Nephron (organoid): Measurements from ENCODE around the gene MICAL2.
A peak's percentile ranks its signal among the peaks of the same experiment; 100 is the strongest.

ENCODE experiments used
- H3K27ac Mint-ChIP-seq, 3 experiments: 2 replicates each; pipeline ENCODE4 v1.8.0; 2020; ENCODE audit warnings: mixed read lengths in 3 of 3, mild to moderate bottlenecking in 2 of 3, moderate library complexity in 1 of 3
- H3K27me3 Mint-ChIP-seq: 2 replicates; pipeline ENCODE4 v1.8.0; 2021; ENCODE audit warnings: low read depth, mild to moderate bottlenecking, moderate library complexity, mixed read lengths
- H3K36me3 Mint-ChIP-seq: 2 replicates; pipeline ENCODE4 v1.8.0; 2020; ENCODE audit warnings: low read depth, mixed read lengths
- H3K4me1 Mint-ChIP-seq: 2 replicates; pipeline ENCODE4 v1.8.0; 2020; ENCODE audit warnings: mixed read lengths
- H3K4me3 Mint-ChIP-seq, 3 experiments: 2 replicates each; pipeline ENCODE4 v1.8.0; 2020; ENCODE audit warnings: mild to moderate bottlenecking in 3 of 3, mixed read lengths in 3 of 3, moderate library complexity in 2 of 3
- H3K9me3 Mint-ChIP-seq: 2 replicates; pipeline ENCODE4 v1.8.0; 2020; ENCODE audit warnings: mixed read lengths
- TF ChIP-seq, protein P1 (sequence below), 3 experiments: fragments of 200-600 bp; sonication (generic); IDR thresholded peaks; one replicate each; pipeline ENCODE4 v1.5.0; 2021; ENCODE audit warnings: antibody characterized with exemption in 3 of 3; ENCODE audit not compliant: unreplicated experiment in 3 of 3

The MICAL2 gene

DNA sequence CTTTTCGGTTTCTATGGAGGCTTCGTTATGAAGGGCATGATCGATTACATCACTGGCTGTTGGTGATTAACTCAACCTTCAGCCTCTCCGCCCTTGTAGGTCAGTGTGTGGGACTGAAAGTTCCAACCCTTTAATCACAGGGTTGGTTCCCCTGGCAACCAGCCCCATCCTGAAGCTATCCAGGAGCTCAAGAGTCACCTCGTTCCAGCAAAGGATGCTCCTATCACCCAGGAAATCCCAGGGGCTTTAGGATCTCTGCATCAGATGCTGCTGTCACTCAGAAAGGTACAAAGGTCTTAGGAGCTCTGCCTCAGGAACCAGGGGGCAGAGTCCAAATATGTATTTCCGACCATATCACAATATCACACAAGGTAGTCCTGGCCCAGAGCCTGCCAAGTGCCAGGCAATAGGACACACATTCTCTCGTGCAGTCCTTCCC lies 143.5 kb downstream of the MICAL2 start:
- no peak overlapping the region for H3K4me3 Mint-ChIP-seq
- TF ChIP-seq, protein P1, sequence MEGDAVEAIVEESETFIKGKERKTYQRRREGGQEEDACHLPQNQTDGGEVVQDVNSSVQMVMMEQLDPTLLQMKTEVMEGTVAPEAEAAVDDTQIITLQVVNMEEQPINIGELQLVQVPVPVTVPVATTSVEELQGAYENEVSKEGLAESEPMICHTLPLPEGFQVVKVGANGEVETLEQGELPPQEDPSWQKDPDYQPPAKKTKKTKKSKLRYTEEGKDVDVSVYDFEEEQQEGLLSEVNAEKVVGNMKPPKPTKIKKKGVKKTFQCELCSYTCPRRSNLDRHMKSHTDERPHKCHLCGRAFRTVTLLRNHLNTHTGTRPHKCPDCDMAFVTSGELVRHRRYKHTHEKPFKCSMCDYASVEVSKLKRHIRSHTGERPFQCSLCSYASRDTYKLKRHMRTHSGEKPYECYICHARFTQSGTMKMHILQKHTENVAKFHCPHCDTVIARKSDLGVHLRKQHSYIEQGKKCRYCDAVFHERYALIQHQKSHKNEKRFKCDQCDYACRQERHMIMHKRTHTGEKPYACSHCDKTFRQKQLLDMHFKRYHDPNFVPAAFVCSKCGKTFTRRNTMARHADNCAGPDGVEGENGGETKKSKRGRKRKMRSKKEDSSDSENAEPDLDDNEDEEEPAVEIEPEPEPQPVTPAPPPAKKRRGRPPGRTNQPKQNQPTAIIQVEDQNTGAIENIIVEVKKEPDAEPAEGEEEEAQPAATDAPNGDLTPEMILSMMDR (IDR thresholded peaks at IDR 0.05; ENCODE audit: unreplicated experiment in 3 of 3) = no peak
- H3K4me1 Mint-ChIP-seq = peaks cover 18% of the 10 kb centered on the region
- peaks cover 2% of the 10 kb centered on the region for H3K9me3 Mint-ChIP-seq
- H3K36me3 Mint-ChIP-seq = no peaks in the 10 kb centered on the region
- H3K27me3 Mint-ChIP-seq = peaks cover 8% of the 10 kb centered on the region
- no peak overlapping the region for H3K27ac Mint-ChIP-seq

DNA sequence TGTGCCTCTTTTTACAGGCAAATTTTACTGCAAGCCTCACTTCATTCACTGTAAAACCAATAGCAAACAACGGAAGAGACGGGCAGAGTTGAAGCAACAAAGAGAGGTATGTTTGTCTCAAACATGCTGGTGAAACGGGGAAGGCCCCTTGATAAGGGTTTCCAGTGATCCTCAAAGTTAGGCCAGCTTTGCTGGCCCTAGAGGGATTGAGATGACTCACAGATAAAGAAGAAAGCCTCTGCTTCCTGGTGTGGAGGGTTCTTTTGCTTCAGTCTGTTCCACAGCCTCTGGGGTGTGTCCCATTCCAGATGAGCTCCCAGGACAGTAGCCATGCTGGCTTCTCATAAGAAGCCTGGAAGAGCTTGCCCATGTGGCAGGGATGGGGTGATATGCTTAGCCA lies 148.1 kb downstream of the MICAL2 start:
- TF ChIP-seq, protein P1 (IDR thresholded peaks at IDR 0.05; ENCODE audit: unreplicated experiment in 3 of 3) = no peak
- peaks cover 2% of the 10 kb centered on the region for H3K9me3 Mint-ChIP-seq
- H3K36me3 Mint-ChIP-seq = no peaks in the 10 kb centered on the region
- no peak overlapping the region for H3K4me3 Mint-ChIP-seq
- H3K27ac Mint-ChIP-seq = peak overlapping the region in 1 of 3 experiments; percentile 4
- H3K4me1 Mint-ChIP-seq = peaks cover 22% of the 10 kb centered on the region
- peaks cover 10% of the 10 kb centered on the region for H3K27me3 Mint-ChIP-seq

DNA sequence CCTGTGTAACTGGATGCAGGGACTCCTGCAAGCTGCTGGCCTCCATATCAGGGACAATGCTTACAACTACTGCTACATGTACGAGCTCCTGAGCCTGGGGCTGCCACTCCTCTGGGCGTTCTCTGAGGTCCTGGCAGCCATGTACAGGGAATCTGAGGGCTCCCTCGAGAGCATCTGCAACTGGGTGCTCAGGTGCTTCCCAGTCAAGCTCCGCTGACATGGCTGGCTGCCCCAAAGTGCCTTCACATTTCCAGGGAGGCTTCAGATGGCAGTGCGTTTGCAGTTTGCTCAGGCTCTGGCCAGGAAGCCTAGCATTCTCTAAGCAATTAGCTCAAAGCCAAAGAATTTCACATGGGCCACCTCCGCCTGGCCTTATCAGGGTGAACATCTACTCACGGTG lies 149.6 kb downstream of the MICAL2 start:
- no peak overlapping the region for H3K4me3 Mint-ChIP-seq

DNA sequence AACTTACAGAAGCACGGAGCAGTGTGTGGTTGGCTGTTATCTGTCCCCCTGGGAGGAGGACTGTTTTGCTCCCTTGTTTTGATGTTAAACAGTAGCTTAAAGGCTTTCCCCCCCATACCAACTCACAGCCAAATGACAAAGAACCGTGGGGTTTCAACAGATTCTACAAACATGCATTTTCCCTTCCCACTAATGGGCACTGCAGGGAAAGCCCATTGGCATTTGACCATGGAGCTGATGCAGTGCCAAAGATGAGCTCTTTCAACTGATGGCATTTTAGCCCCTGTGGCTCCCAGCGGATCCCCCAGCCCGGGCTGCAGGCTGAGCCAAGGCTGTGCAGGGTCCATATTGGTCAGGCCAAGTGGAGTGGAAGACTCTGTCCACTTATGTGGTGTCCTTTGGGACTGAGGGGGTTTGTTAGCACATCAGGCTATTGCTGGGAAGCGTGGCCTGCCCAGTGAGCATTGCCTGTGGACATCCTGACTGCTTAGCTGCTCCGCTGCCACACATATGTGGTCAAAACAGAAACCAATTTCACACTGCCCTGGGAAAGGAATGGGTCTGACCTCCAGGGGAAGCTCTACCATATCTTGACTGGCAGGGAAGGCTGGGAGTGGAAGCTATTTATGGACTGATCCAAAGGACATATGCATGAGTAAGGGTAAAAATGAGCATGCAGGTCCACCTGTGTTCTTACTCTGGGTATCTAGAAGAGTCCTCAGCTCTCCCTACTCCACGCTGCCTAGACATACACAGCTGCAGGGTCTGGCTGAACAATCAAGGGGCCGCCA lies 150.5 kb downstream of the MICAL2 start:
- Mint-ChIP-seq H3K36me3 (no peaks in the 10 kb centered on the region), H3K27me3 (peaks cover 7% of the 10 kb centered on the region), H3K4me1 (peaks cover 24% of the 10 kb centered on the region), H3K4me3 (no peak overlapping the region), H3K9me3 (no peaks in the 10 kb centered on the region), H3K27ac (peak overlapping the region in 1 of 3 experiments; percentile 22)
- TF ChIP-seq, protein P1 (IDR thresholded peaks at IDR 0.05; ENCODE audit: unreplicated experiment in 3 of 3) = no peak

More for the DNA sequence above, 149.6 kb downstream of the MICAL2 start:
- TF ChIP-seq, protein P1 (IDR thresholded peaks at IDR 0.05; ENCODE audit: unreplicated experiment in 3 of 3) = no peak
- peaks cover 7% of the 10 kb centered on the region for H3K27me3 Mint-ChIP-seq
- no peak overlapping the region for H3K27ac Mint-ChIP-seq
- no peaks in the 10 kb centered on the region for H3K36me3 Mint-ChIP-seq
- peaks cover 2% of the 10 kb centered on the region for H3K9me3 Mint-ChIP-seq
- peaks cover 24% of the 10 kb centered on the region for H3K4me1 Mint-ChIP-seq

DNA sequence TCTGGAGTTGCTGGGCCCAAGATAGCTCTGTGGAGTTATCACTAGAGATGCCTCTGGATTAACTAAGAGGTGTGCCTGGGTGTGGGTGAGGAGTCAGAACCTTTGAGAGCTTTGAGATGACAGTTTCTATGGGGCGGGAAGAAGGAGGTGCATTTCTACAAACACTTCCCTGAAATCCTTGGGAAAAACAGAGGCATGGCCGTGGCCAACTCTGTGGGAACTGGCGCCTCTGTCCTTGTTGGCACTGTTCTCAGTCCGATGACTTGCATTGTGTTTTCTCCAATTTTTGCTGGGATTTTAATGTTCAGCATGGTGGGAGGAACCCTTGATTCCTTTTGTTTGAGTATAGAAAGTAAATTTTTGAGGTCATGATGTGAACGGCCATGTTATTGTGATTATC lies 151.2 kb downstream of the MICAL2 start:
- no peak overlapping the region for H3K4me3 Mint-ChIP-seq
- peaks cover 29% of the 10 kb centered on the region for H3K4me1 Mint-ChIP-seq
- TF ChIP-seq, protein P1 (IDR thresholded peaks at IDR 0.05; ENCODE audit: unreplicated experiment in 3 of 3) = no peak
- no peaks in the 10 kb centered on the region for H3K36me3 Mint-ChIP-seq
- H3K9me3 Mint-ChIP-seq = no peaks in the 10 kb centered on the region
- H3K27me3 Mint-ChIP-seq = peaks cover 7% of the 10 kb centered on the region
- H3K27ac Mint-ChIP-seq = peak overlapping the region in 1 of 3 experiments; percentile 22
